T-cell (primary cell): ENCODE results near the gene C14orf119. TPM values are rescaled to one million over a fixed set of nuclear protein-coding genes. Genes with fewer than 3 reads are reported as not detected.

Experiments
- ATAC-seq, 4 experiments: fragments of 200-7000 bp in 3 of 4; fragments of 150-1000 bp in 1 of 4; cut with Tn5 transposase; replicated peaks in 1 of 4; 1 replicate in 3 of 4; 2 replicates in 1 of 4; pipeline ENCODE4 v1.10.0; 2021; ENCODE audit warnings: moderate library complexity in 3 of 4, mild to moderate bottlenecking in 2 of 4, moderate number of reproducible peaks in 1 of 4
- CTCF ChIA-PET, 2 donors: fragments of 300-600 bp; sonication (Branson Sonifier 250); formaldehyde crosslinking; loops; one replicate each; lab custom pipeline; 2022; ENCODE audit warnings: antibody characterized with exemption in 2 of 2; lab: Charles Lee
- POLR2A ChIA-PET, 2 donors: fragments of 300-600 bp; sonication (Branson Sonifier 250); formaldehyde crosslinking; loops; one replicate each; lab custom pipeline; 2022; ENCODE audit warnings: antibody characterized with exemption in 2 of 2; lab: Charles Lee
- DNase-seq, 35 experiments: peaks; one replicate each; pipeline versions ENCODE4 v3.0.0 to v3.0.0-alpha.2; 2013 to 2023
- H3K27ac ChIP-seq: one replicate; pipeline ENCODE4 v1.5.1; 2013; ENCODE audit warnings: low read length
- H3K27me3 ChIP-seq, 2 experiments: replicated peaks in 1 of 2; 1 replicate in 1 of 2; 2 replicates in 1 of 2; pipeline versions ENCODE4 v1.6.1 to v1.7.0; 2013; ENCODE audit warnings: low read length in 1 of 2, mixed read lengths in 1 of 2; ENCODE audit not compliant: control insufficient read depth in 2 of 2, insufficient read depth in 2 of 2; ENCODE audit errors: extremely low read depth in 1 of 2
- H3K36me3 ChIP-seq, 2 donors: 1 replicate in 1 of 2; 2 replicates in 1 of 2; pipeline versions ENCODE4 v1.6.1 to v1.7.0; 2013; ENCODE audit warnings: low read length in 1 of 2; ENCODE audit not compliant: control insufficient read depth in 2 of 2, insufficient read depth in 1 of 2; ENCODE audit errors: extremely low read depth in 1 of 2
- H3K4me1 ChIP-seq, 2 experiments: 1 replicate in 1 of 2; 2 replicates in 1 of 2; pipeline versions ENCODE4 v1.6.1 to v1.7.0; 2013; ENCODE audit warnings: low read length in 2 of 2, mixed read lengths in 1 of 2; ENCODE audit not compliant: insufficient read depth in 2 of 2, control insufficient read depth in 1 of 2; ENCODE audit errors: extremely low read depth in 1 of 2
- H3K4me3 ChIP-seq, 2 donors: 1 replicate in 1 of 2; 2 replicates in 1 of 2; pipeline versions ENCODE4 v1.5.1 to v1.7.0; 2013; ENCODE audit warnings: mild to moderate bottlenecking in 2 of 2, low read length in 1 of 2, moderate library complexity in 1 of 2; ENCODE audit not compliant: control insufficient read depth in 1 of 2; ENCODE audit errors: extremely low read depth in 1 of 2
- H3K9me3 ChIP-seq: 2 replicates; pipeline ENCODE4 v1.7.0; 2013
- H3K27ac Mint-ChIP-seq, 2 donors: one replicate each; pipeline ENCODE4 v1.8.0; 2020 to 2021; ENCODE audit warnings: mild to moderate bottlenecking in 2 of 2, mixed read lengths in 2 of 2
- H3K27me3 Mint-ChIP-seq, 2 donors: one replicate each; pipeline ENCODE4 v1.8.0; 2021 to 2022; ENCODE audit warnings: mixed read lengths in 2 of 2
- H3K36me3 Mint-ChIP-seq: one replicate; pipeline ENCODE4 v1.8.0; 2021; ENCODE audit warnings: mixed read lengths
- H3K4me1 Mint-ChIP-seq, 3 donors: one replicate each; pipeline ENCODE4 v1.8.0; 2020 to 2022; ENCODE audit warnings: mixed read lengths in 3 of 3, mild to moderate bottlenecking in 1 of 3
- H3K4me3 Mint-ChIP-seq, 3 donors: one replicate each; pipeline ENCODE4 v1.8.0; 2020 to 2022; ENCODE audit warnings: mild to moderate bottlenecking in 3 of 3, mixed read lengths in 3 of 3, moderate library complexity in 3 of 3
- H3K9me3 Mint-ChIP-seq, 3 donors: one replicate each; pipeline ENCODE4 v1.8.0; 2020 to 2022; ENCODE audit warnings: mixed read lengths in 3 of 3
- WGBS: methylation state at CpG from one replicate; pipeline ENCODE4 v1.1.5; 2013; ENCODE audit warnings: missing lambda C conversion rate; ENCODE audit not compliant: insufficient coverage; 5-methylcytosine and 5-hydroxymethylcytosine counted together
- total RNA-seq, 35 experiments: library from RNA in 6 of 35; stranded (reverse) in 6 of 35; fragments of 120-200 nt in 1 of 35; gene quantifications; one replicate each; pipeline versions ENCODE4 v1.2.1 to v1.2.4 and lab custom pipeline; 2013 to 2026

C14orf119 gene
- total RNA-seq, 5 donors from 2014 or later (not counting 1 experiment from before 2014, with no cell fraction given) = 9.5 to 47.7 (median 43.6) TPM

GRCh38 chr14:23123419-23123818, 28.1 kb downstream of the C14orf119 start:
- no peak for DNase-seq
- H3K9me3 Mint-ChIP-seq = no peaks in the 10 kb centered on the region
- no peak overlapping the region for H3K27ac Mint-ChIP-seq
- H3K27me3 ChIP-seq = peaks cover 0 to 16% of the 10 kb centered on the region in 2 experiments
- no peaks in the 10 kb centered on the region for H3K9me3 ChIP-seq
- H3K4me3 ChIP-seq = no peak overlapping the region
- ATAC-seq = no peak
- WGBS = 83% methylated on average over 6 of the region's 8 CpGs
- H3K4me1 Mint-ChIP-seq = peaks cover 41 to 46% (median 45%) of the 10 kb centered on the region in 3 donors
- POLR2A ChIA-PET = no interaction called here
- H3K27me3 Mint-ChIP-seq = no peaks in the 10 kb centered on the region
- CTCF ChIA-PET = interaction anchor here (0.9 to 1.4 kb wide), 2 partner anchors 40 to 64 kb away, joined by 3 read pairs; no protein-coding TSS in a partner anchor
- no peak overlapping the region for H3K27ac ChIP-seq
- peaks cover 26 to 39% of the 10 kb centered on the region in 2 experiments for H3K4me1 ChIP-seq
- no peaks in the 10 kb centered on the region for H3K36me3 Mint-ChIP-seq
- no peaks in the 10 kb centered on the region for H3K36me3 ChIP-seq
- H3K4me3 Mint-ChIP-seq = no peak overlapping the region

GRCh38 chr14:23124337-23124954, 29.1 kb downstream of the C14orf119 start:
- ChIA-PET CTCF (interaction anchor here in 1 of 2 donors (0.7 kb wide), 1 partner anchor 130 kb away, joined by 3 read pairs; no protein-coding TSS in a partner anchor), POLR2A (no interaction called here)
- Mint-ChIP-seq H3K36me3 (peaks cover 6% of the 10 kb centered on the region), H3K4me1 (peaks cover 31 to 43% (median 37%) of the 10 kb centered on the region in 3 donors), H3K27ac (no peak overlapping the region), H3K4me3 (no peak overlapping the region), H3K9me3 (no peaks in the 10 kb centered on the region), H3K27me3 (peaks cover 0 to 6% of the 10 kb centered on the region in 2 donors)
- no peak overlapping the region for H3K27ac ChIP-seq
- H3K9me3 ChIP-seq = no peaks in the 10 kb centered on the region
- ATAC-seq (no peak), DNase-seq (no peak)
- no peak overlapping the region for H3K4me3 ChIP-seq
- H3K27me3 ChIP-seq = peaks cover 0 to 17% of the 10 kb centered on the region in 2 experiments
- WGBS = 93% methylated on average over 10 of the region's 13 CpGs
- H3K4me1 ChIP-seq = peaks cover 16 to 29% of the 10 kb centered on the region in 2 experiments
- no peaks in the 10 kb centered on the region for H3K36me3 ChIP-seq

GRCh38 chr14:23125011-23125410, 29.7 kb downstream of the C14orf119 start:
- 13% methylated on average over 1 of the region's 3 CpGs for WGBS
- peaks cover 25 to 37% (median 31%) of the 10 kb centered on the region in 3 donors for H3K4me1 Mint-ChIP-seq
- H3K27ac Mint-ChIP-seq = no peak overlapping the region

GRCh38 chr14:23125933-23126524, 30.7 kb downstream of the C14orf119 start:
- no peak overlapping the region for H3K4me3 Mint-ChIP-seq
- WGBS = 100% methylated on average over 3 of the region's 9 CpGs
- Histone ChIP-seq H3K4me1 (peaks cover 4 to 13% of the 10 kb centered on the region in 2 experiments), H3K27me3 (peaks cover 0 to 16% of the 10 kb centered on the region in 2 experiments), H3K36me3 (no peaks in the 10 kb centered on the region), H3K27ac (no peak overlapping the region), H3K4me3 (no peak overlapping the region), H3K9me3 (no peaks in the 10 kb centered on the region)
- ChIA-PET CTCF (interaction anchor here in 1 of 2 donors (0.6 kb wide), 1 partner anchor 1005 kb away, joined by 4 read pairs; no protein-coding TSS in a partner anchor), POLR2A (no interaction called here)
- peaks cover 6% of the 10 kb centered on the region for H3K36me3 Mint-ChIP-seq
- H3K27ac Mint-ChIP-seq = no peak overlapping the region
- H3K4me1 Mint-ChIP-seq = peaks cover 15 to 27% (median 21%) of the 10 kb centered on the region in 3 donors
- H3K27me3 Mint-ChIP-seq = peaks cover 5 to 9% of the 10 kb centered on the region in 2 donors
- DNase-seq (no peak), ATAC-seq (no peak)
- H3K9me3 Mint-ChIP-seq = no peaks in the 10 kb centered on the region

More at GRCh38 chr14:23125011-23125410, 29.7 kb downstream of the C14orf119 start:
- Histone ChIP-seq H3K27ac (no peak overlapping the region), H3K4me3 (no peak overlapping the region), H3K27me3 (peaks cover 0 to 14% of the 10 kb centered on the region in 2 experiments), H3K36me3 (no peaks in the 10 kb centered on the region), H3K9me3 (no peaks in the 10 kb centered on the region), H3K4me1 (peaks cover 13 to 24% of the 10 kb centered on the region in 2 experiments)
- H3K36me3 Mint-ChIP-seq = peaks cover 6% of the 10 kb centered on the region
- no peak overlapping the region for H3K4me3 Mint-ChIP-seq
- H3K27me3 Mint-ChIP-seq = peaks cover 0 to 6% of the 10 kb centered on the region in 2 donors
- ATAC-seq (no peak), DNase-seq (no peak)
- no peaks in the 10 kb centered on the region for H3K9me3 Mint-ChIP-seq
- POLR2A ChIA-PET = no interaction called here
- CTCF ChIA-PET = interaction anchor here in 1 of 2 donors (0.7 kb wide), 1 partner anchor 131 kb away, joined by 3 read pairs; no protein-coding TSS in a partner anchor

- CTCF ChIA-PET = interaction anchor here in 1 of 2 donors (0.6 kb wide), 1 partner anchor 1005 kb away, joined by 4 read pairs; no protein-coding TSS in a partner anchor
Measured at GRCh38 chr14:23126548-23127278, 31.4 kb downstream of the C14orf119 start.

GRCh38 chr14:23127861-23128260, 32.6 kb downstream of the C14orf119 start:
- ChIA-PET CTCF (no interaction called here), POLR2A (no interaction called here)
- Histone ChIP-seq H3K27me3 (peaks cover 0 to 20% of the 10 kb centered on the region in 2 experiments), H3K4me1 (peaks cover 0 to 4% of the 10 kb centered on the region in 2 experiments), H3K36me3 (no peaks in the 10 kb centered on the region), H3K27ac (no peak overlapping the region), H3K9me3 (no peaks in the 10 kb centered on the region), H3K4me3 (no peak overlapping the region)
- ATAC-seq = no peak
- no peak for DNase-seq
- Mint-ChIP-seq H3K4me1 (peaks cover 6 to 15% (median 9%) of the 10 kb centered on the region in 3 donors), H3K4me3 (no peak overlapping the region), H3K27me3 (peaks cover 5 to 11% of the 10 kb centered on the region in 2 donors), H3K27ac (peak overlapping the region in 1 of 2 donors; percentile 44), H3K36me3 (peaks cover 6% of the 10 kb centered on the region), H3K9me3 (no peaks in the 10 kb centered on the region)
- WGBS = 50% methylated on average over 1 of the region's 3 CpGs

More at GRCh38 chr14:23126548-23127278, 31.4 kb downstream of the C14orf119 start:
- WGBS = 72% methylated on average over 2 of the region's 8 CpGs
- Histone ChIP-seq H3K4me1 (peaks cover 0 to 7% of the 10 kb centered on the region in 2 experiments), H3K36me3 (no peaks in the 10 kb centered on the region), H3K4me3 (no peak overlapping the region), H3K9me3 (no peaks in the 10 kb centered on the region), H3K27ac (no peak overlapping the region), H3K27me3 (peaks cover 0 to 20% of the 10 kb centered on the region in 2 experiments)
- DNase-seq (no peak), ATAC-seq (no peak)
- peaks cover 6% of the 10 kb centered on the region for H3K36me3 Mint-ChIP-seq
- POLR2A ChIA-PET = no interaction called here
- no peak overlapping the region for H3K4me3 Mint-ChIP-seq
- H3K27ac Mint-ChIP-seq = peak overlapping the region in 1 of 2 donors; percentile 8
- H3K9me3 Mint-ChIP-seq = no peaks in the 10 kb centered on the region
- peaks cover 5 to 11% of the 10 kb centered on the region in 2 donors for H3K27me3 Mint-ChIP-seq
- peaks cover 8 to 20% (median 14%) of the 10 kb centered on the region in 3 donors for H3K4me1 Mint-ChIP-seq
